GM21737 (cell line): Measurements from ENCODE around the gene TBC1D14.
"Not testable (repeated sequence)": the region's sequence is repeated elsewhere in the genome, so short reads cannot be mapped to it uniquely, and the experiment has no call there.

ENCODE experiments used
- ATAC-seq: cut with Tn5 transposase; IDR thresholded peaks from one replicate; pipeline ENCODE4 v1.9.1; 2021; ENCODE audit warnings: mild to moderate bottlenecking, moderate library complexity; ENCODE audit not compliant: unreplicated experiment

TBC1D14 gene

DNA sequence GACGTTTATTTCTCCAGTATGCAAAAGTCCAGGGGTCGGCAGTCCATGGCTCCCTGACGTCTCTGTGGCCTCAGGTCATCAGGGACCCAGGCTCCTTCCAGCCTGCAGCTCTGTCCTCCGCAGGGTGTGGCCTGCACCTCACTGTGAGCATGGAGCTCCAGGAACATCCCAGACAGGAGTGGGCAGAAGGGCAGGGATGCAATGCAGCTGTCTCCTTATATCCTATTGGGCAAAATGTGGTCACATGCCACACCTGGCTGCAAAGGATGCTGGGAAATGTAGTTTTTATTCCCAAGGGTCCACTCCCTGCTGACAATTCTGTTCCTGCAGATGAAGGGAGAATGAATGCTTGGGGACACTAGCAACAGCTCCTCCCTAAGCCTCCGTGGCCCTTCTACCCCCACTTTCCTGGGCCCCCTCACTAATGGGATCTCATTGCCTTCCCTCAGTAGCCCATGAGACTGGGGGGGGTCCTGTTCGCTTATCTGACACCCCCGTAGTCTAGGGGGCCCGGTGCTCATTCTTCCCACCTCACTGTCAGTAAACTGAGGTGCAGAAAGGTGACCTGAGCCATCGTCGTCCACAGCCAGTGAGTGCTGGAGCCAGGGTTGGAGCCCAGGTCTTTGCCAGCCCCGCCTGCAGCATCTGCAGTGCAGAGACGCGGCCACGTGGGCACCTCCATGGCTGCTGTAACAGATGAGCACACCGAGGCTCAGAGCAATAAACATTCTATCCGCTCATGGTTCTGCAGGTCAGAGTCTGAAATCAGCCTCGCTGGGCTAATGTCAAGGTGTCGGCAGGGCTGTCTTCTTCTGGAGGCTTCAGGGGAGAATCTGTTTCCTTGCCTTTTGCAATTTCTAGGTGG is 164.1 kb downstream of the TBC1D14 start:
- no peak for ATAC-seq

DNA sequence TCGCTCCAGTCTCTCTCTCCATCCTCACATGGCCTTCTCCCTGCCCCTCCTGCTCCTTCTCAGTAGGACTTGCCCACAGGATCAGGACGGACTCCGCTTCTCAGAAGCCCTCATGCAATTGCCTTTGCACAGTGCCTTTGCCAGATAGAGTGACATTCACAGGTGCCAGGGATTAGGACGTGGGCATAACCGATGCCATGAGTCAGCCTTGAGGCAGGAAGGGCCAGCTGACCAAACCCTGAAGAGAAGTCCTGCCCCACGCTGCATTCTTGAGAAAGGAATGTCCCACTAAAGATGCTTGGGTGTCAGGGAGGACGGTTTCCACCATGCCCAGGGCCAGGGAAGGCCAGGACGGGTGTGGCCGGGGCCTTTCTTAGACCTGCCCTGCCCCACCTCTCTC is 164.8 kb downstream of the TBC1D14 start:
- ATAC-seq: no peak

DNA sequence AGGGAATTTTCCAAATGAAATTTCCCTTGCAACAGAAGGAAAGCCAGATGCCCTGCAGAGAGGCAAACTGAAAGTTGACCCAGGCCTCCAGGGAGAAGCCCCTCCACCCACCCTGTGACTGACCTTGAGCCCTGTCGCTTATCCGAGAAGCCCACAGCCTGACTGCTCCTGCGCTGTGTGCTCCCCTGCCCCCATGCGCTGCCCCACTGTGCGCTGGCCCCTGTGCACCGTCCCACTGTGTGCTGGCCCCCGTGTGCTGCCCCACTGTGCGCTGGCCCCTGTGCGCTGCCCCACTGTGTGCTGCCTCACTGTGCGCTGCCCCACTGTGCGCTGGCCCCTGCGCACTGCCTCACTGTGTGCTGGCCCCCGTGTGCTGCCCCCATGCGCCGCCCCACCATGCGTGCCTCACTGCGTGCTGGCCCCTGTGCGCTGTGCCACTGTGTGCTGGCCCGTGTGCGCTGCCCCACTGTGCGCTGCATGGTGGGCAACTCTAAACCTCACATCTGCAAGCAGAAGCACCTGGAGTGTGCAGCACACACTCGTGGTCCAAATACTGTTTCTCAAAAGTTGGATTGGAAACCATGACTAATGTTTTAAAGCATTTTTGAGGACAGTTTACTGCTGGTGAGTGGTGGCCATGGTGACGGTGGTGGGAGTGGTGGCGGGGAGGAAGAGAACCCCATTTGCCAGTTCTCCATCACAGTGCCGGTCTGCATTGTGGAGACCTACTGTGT is 166.5 kb downstream of the TBC1D14 start:
- ATAC-seq: no peak

DNA sequence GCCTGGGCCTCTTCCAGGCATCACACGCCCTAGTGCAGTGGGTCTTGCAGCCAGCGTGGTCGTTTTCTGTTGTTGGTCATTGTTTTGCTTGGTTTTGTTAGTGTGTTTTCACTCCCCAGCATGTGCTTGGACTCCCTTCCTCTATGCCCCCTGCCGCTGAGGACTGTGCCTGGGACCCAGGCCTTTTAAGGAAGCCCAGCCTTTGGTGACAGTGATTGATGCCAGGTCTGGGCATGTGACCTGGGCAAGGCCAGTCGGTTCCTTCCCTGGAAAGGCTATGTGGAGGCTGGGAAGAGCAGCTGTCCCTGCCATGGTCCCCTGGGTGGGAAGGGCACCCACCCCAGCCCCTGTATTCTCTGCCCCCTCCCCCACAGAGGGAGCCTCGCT is 167.1 kb downstream of the TBC1D14 start:
- no peak for ATAC-seq

DNA sequence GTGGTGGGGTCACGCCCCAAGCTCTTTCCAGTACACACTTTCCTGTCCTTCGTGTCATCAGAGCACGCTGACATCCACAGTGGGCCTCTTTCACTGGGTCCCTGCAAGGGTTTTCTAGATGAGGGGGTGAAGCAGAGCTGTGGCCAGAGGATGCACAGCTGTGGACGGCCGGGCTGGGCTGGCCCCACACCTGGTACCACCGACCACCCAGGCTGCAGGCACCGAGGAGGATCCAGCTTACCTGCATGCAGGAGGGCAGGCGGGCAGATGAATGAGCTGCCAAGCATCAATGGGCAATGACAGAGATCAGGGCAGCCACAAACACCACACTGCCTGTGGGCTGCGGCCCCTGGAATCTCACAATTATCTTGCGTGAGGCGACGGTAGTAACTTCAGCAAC is 167.7 kb downstream of the TBC1D14 start:
- no peak for ATAC-seq

DNA sequence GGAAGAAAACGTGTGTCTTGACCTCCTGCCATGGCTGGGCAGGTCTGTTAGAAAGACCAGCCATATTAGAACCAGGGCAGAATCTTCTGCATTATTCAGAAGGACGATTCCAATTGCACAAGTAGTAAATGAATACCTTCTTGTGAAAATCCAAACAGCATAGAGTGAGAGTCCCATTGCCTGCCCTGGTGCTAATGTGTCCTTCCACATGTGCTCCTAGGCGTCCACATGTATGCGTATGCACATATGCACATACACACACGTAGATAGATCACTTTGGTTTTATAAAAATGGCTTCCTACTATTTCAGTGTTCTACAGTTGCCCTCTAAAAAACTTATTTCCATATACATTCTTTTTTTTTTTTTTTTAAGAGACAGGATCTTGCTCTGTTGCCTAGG is 168.4 kb downstream of the TBC1D14 start:
- no peak for ATAC-seq

DNA sequence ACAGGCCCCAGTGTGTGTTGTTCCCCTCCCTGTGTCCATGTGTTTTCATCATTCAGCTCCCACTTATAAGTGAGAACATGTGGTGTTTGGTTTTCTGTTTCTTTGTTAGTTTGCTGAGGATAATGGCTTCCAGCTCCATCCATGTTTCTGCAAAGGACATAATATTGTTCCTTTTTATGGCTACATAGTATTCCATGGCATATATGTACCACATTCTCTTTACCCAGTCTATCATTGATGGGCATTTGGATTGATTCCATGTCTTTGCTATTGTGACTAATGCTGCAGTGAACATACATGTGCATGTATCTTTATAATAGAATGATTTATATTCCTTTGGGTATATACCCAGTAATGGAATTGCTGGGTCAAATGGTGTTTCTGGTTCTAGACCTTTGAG is 169.9 kb downstream of the TBC1D14 start:
- ATAC-seq: not testable (repeated sequence)

DNA sequence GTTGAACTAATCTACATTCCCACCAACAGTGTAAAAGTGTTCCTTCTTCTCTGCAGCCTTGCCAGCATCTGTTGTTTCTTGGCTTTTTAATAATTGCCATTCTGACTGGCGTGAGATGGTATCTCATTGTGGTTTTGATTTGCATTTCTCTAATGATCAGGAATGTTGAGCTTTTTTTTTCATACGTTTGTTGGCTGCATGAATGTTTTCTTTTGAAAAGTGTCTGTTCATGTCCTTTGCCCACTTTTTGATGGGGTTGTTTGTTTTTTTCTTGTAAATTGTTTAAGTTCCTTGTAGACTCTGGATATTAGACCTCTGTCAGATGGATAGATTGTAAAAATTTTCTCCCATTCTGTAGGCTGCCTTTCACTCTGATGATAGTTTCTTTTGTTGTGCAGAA is 170.3 kb downstream of the TBC1D14 start:
- ATAC-seq: not testable (repeated sequence)
